Tibial nerve (tissue), 4 donors: Measurements from ENCODE around the gene KCNN1. TPM values are rescaled to one million over a fixed set of nuclear protein-coding genes. Genes with fewer than 3 reads are reported as not detected.

ENCODE experiments used
- DNase-seq, 2 donors: peaks; one replicate each; pipeline ENCODE4 v3.0.0-alpha.2; 2019; ENCODE audit warnings: low spot score in 2 of 2
- H3K27ac ChIP-seq, 4 donors: fragments of 200-600 bp; sonication (generic) in 3 of 4; one replicate each; pipeline ENCODE4 v1.5.1; 2017 to 2019; ENCODE audit warnings: mild to moderate bottlenecking in 1 of 4
- H3K27me3 ChIP-seq, 2 donors: fragments of 200-600 bp; sonication (generic) in 1 of 2; one replicate each; pipeline versions ENCODE4 v1.5.1 to v1.6.0; 2017 to 2019
- H3K36me3 ChIP-seq, 3 donors: fragments of 200-600 bp; sonication (generic); one replicate each; pipeline ENCODE4 v1.5.1; 2018 to 2019
- H3K4me1 ChIP-seq, 4 donors: fragments of 200-600 bp; sonication (generic) in 3 of 4; one replicate each; pipeline ENCODE4 v1.5.1; 2017 to 2019
- H3K4me3 ChIP-seq, 4 donors: fragments of 200-600 bp; sonication (generic) in 3 of 4; one replicate each; pipeline ENCODE4 v1.5.1; 2017 to 2019; ENCODE audit warnings: mild to moderate bottlenecking in 1 of 4, moderate library complexity in 1 of 4
- H3K9me3 ChIP-seq, 4 donors: fragments of 200-600 bp; sonication (generic) in 3 of 4; one replicate each; pipeline ENCODE4 v1.5.1; 2017 to 2019
- EP300 ChIP-seq, 2 donors: sonication (generic); formaldehyde crosslinking; IDR thresholded peaks; one replicate each; pipeline ENCODE4 v1.6.1; 2017; ENCODE audit warnings: antibody characterized with exemption in 2 of 2, mild to moderate bottlenecking in 1 of 2
- POLR2A ChIP-seq, 2 donors: fragments of 450-650 bp; IDR thresholded peaks; one replicate each; pipeline ENCODE4 v1.6.1; 2017; ENCODE audit warnings: antibody characterized with exemption in 2 of 2, mild to moderate bottlenecking in 2 of 2, moderate library complexity in 2 of 2
- WGBS, 2 donors: methylation state at CpG; one replicate each; pipeline ENCODE4 v1.1.5; 2018; 5-methylcytosine and 5-hydroxymethylcytosine counted together
- total RNA-seq, 4 donors: library from RNA; depleted of rRNA; stranded (reverse); fragments of >200 nt; gene quantifications; one replicate each; pipeline ENCODE4 v1.1.0, GENCODE V29; 2016
- TF ChIP-seq, protein P1 (sequence below), 5 experiments: fragments of 200-600 bp in 3 of 5; fragments of 450-650 bp in 2 of 5; sonication (generic) in 3 of 5; IDR thresholded peaks; one replicate each; pipeline ENCODE4 v1.5.1; 2016 to 2019; ENCODE audit warnings: antibody characterized with exemption in 5 of 5, mild to moderate bottlenecking in 3 of 5, moderate library complexity in 2 of 5

The KCNN1 gene
- total RNA-seq, 4 donors from 2014 or later, result under 0.01 TPM; not detected in 3

DNA sequence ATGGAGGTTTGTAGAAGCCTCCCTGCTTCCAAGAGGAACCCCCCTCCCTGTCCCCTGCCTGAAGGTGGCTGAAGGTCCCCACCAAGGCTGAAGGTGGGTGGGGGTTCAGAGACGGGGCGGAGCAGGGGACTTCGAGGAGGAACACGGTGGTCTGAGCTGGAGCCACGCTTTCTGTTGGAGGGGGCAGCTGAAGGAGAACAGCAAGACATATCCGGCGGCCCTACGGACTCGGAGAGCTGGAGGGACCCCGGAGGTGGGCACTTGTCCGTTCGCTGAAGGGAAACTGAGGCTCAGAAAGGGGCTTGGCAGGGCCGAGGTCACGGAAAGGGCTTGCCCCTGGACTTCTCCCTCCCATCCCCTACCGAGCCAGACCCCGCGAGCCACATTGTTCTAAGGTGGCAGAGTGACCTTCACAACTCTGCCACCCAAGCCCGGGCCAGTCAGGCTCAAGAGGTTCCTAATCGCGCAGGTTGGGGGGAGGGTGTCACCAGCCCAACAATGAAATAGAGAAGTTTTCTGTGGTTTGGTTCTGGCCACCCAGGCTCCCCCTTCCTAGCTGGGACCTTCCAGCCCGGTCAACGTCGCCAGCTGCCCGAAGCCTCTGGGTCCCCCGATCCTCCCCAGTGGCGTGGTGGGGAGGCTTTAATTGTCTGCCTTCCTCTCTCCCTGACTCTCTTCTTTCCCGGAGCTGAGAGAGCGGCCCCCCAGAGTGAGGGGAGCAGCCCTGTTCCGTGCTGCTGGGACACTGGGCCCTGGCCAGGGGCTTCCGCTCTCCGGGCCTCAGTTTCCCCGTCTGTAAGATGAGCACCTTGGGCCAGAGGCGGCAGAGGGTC is 15.5 kb upstream of the KCNN1 start:
- DNase-seq, result no peak
- Histone ChIP-seq H3K4me3 (no peak overlapping the region), H3K4me1 (peaks cover 0 to 61% (median 31%) of the 10 kb centered on the region in 4 donors), H3K36me3 (no peaks in the 10 kb centered on the region), H3K9me3 (no peaks in the 10 kb centered on the region), H3K27me3 (peaks cover 6 to 77% of the 10 kb centered on the region in 2 donors), H3K27ac (no peak overlapping the region)
- 2 to 3% methylated on average over 28 to 31 of the region's 33 CpGs for WGBS, 2 donors
- no peak for TF ChIP-seq EP300 (IDR thresholded peaks at IDR 0.05)
- TF ChIP-seq POLR2A (IDR thresholded peaks at IDR 0.05), result no peak
- TF ChIP-seq, protein P1, sequence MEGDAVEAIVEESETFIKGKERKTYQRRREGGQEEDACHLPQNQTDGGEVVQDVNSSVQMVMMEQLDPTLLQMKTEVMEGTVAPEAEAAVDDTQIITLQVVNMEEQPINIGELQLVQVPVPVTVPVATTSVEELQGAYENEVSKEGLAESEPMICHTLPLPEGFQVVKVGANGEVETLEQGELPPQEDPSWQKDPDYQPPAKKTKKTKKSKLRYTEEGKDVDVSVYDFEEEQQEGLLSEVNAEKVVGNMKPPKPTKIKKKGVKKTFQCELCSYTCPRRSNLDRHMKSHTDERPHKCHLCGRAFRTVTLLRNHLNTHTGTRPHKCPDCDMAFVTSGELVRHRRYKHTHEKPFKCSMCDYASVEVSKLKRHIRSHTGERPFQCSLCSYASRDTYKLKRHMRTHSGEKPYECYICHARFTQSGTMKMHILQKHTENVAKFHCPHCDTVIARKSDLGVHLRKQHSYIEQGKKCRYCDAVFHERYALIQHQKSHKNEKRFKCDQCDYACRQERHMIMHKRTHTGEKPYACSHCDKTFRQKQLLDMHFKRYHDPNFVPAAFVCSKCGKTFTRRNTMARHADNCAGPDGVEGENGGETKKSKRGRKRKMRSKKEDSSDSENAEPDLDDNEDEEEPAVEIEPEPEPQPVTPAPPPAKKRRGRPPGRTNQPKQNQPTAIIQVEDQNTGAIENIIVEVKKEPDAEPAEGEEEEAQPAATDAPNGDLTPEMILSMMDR (IDR thresholded peaks at IDR 0.05), result no peak

DNA sequence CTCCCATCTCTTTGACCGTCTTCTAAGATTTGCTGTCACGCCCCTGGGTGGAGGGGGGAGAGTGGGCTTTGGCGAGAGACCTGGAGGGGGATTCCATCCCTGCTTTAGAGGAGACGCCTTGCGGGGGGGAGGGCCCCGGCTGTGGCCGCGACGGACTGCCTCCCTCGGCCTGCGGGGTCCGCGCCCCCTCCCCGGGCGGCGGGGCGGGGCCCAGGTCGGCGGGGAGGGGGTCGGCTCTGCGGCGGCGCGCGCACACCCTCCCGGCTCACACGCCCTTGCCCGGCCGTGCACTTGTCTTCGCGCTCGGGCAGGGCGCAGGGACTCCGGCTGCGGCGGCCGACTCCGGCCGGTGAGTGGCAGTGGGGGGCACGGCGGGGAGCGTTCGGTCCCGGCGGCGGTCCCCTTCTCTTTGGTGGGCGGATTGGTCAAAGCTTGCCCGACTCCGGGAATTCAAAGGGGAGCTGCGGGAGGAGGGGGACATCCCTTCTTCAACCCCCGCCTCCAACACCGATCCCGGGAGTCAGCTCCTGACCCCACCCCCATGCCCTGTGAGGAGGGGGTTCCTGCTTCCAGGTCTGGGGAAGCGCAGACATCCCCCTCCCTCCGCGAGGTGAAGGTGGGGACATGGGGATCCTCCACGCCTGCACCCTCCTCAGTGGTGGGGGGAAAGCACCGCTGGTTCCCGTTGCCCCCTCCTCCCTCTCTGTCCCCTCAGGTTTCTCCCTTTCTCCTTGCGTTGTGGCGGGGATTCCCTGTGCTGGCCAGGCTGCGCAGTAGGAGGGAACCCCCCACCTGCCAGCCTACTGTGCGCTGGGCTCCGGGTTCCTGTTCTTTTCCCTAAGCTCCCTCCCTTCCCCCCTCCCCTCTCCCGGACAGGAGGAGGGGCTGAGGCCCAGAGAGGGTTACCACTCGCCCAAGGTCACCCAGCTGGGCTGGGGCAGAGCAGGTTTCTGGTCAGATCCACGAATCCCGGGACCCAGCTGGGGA is 14.6 kb upstream of the KCNN1 start:
- H3K36me3 ChIP-seq, result no peaks in the 10 kb centered on the region
- H3K9me3 ChIP-seq, result no peaks in the 10 kb centered on the region
- no peak for TF ChIP-seq POLR2A (IDR thresholded peaks at IDR 0.05)
- no peak for TF ChIP-seq EP300 (IDR thresholded peaks at IDR 0.05)
- TF ChIP-seq, protein P1 (IDR thresholded peaks at IDR 0.05), result no peak
- H3K4me3 ChIP-seq, result no peak overlapping the region
- DNase-seq, result no peak
- no peak overlapping the region for H3K27ac ChIP-seq
- 0 to 1% methylated on average over 42 of the region's 68 CpGs for WGBS, 2 donors
- H3K27me3 ChIP-seq, result peaks cover 6 to 82% of the 10 kb centered on the region in 2 donors
- H3K4me1 ChIP-seq, result peaks cover 0 to 52% (median 29%) of the 10 kb centered on the region in 4 donors

DNA sequence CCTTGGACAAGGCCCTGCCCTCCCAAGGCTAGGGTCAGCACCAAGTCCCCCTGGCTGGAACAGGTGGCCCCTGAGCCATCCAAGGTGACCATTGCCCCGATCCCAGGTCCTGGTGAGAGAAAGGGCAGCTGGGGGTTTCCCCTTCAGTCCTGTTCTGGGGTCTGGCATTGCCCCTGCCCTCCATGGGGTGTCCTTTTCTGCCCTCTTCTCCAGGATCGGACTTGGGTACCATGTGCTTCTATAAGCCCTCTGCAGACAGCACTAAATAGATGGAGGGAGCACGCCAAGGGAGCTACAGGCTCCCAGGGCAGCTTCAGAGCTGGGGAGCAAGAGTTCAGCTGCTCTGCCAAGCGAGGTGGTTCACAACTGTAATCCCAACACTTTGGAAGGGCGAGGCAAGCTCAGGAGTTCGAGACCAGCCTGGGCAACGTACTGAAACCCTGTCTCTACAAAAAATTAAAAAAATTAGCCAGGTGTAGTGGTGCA is 13.5 kb upstream of the KCNN1 start:
- TF ChIP-seq POLR2A (IDR thresholded peaks at IDR 0.05), result no peak
- TF ChIP-seq EP300 (IDR thresholded peaks at IDR 0.05), result no peak
- TF ChIP-seq, protein P1 (IDR thresholded peaks at IDR 0.05), result no peak

DNA sequence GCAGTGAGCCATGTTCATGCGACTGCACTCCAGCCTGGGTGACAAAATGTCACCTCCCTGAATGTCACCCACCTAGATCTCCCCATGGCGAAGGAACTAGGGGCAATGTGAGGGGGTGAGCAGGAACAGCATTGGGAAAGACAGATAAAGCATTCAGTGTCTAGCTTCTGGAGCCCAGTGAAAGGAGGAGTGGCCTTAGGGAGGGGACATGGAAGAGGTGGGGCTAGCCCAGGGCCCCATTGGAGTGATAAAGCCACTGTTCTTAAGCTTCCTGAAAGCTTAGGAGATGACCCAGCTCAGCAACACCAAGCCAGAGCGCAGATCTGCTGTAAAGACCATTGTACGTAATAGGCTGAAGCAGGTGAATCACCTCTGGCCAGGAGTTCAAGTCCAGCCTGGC is 13.0 kb upstream of the KCNN1 start:
- no peaks in the 10 kb centered on the region for H3K36me3 ChIP-seq
- peaks cover 0 to 43% (median 26%) of the 10 kb centered on the region in 4 donors for H3K4me1 ChIP-seq
- no peak overlapping the region for H3K4me3 ChIP-seq
- WGBS, 2 donors, result 55 to 70% methylated on average over 4 of the region's 4 CpGs
- no peaks in the 10 kb centered on the region for H3K9me3 ChIP-seq
- H3K27me3 ChIP-seq, result peaks cover 6 to 89% of the 10 kb centered on the region in 2 donors
- no peak overlapping the region for H3K27ac ChIP-seq
- DNase-seq, result no peak
- TF ChIP-seq EP300 (IDR thresholded peaks at IDR 0.05), result no peak
- TF ChIP-seq POLR2A (IDR thresholded peaks at IDR 0.05), result no peak
- TF ChIP-seq, protein P1 (IDR thresholded peaks at IDR 0.05), result no peak

More for the DNA sequence above, 13.5 kb upstream of the KCNN1 start:
- no peaks in the 10 kb centered on the region for H3K9me3 ChIP-seq
- peaks cover 6 to 93% of the 10 kb centered on the region in 2 donors for H3K27me3 ChIP-seq
- peaks cover 0 to 48% (median 28%) of the 10 kb centered on the region in 4 donors for H3K4me1 ChIP-seq
- DNase-seq, result no peak
- no peaks in the 10 kb centered on the region for H3K36me3 ChIP-seq
- no peak overlapping the region for H3K27ac ChIP-seq
- 65 to 69% methylated on average over 6 to 7 of the region's 7 CpGs for WGBS, 2 donors
- H3K4me3 ChIP-seq, result no peak overlapping the region
